Suppressor macrophage (primary cell): Measurements from ENCODE around the gene LRRC51.

Source experiments
- DNase-seq, 4 experiments: peaks; one replicate each; pipeline ENCODE4 v3.0.0-alpha.2; 2020 to 2022

Gene LRRC51

DNA sequence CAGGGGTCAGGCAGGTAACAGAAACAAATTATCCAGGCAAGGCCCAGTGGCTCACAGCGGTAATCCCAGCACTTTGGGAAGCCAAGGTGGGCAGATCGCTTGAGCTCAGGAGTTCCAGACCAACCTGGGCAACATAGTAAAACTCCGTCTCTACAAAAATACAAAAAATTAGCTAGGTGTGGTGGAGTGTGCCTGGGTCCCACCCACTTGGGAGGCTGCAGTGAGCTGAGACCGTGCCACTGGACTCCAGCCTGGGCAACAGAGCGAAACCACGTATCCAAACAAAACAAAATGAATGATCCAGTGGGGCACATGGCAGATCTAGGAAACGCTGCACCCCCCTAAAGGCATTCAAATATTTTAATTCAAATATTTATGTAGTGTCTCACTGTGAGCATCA lies 10.2 kb upstream of the LRRC51 start:
- no peak for DNase-seq

DNA sequence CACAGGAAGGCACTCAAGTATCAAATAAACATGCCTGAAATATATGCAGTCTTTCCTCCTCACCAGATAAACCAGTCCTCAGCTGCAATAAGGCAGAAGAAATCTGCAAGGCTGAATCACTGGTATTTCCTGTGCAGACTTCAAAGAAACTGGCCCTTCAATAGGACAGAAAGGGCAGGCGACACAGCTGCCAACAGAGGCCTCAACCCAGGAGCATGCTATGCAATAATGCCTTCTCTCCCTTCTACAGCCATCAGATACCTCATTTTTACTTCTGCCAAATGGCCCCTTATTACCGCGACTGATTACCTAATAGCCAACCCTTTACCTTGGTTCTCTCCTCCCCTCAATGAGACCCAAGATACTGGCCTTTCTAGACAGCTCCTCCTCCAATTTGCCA lies 8.3 kb upstream of the LRRC51 start:
- peak; percentile 25 to 48 (median 38) for DNase-seq

DNA sequence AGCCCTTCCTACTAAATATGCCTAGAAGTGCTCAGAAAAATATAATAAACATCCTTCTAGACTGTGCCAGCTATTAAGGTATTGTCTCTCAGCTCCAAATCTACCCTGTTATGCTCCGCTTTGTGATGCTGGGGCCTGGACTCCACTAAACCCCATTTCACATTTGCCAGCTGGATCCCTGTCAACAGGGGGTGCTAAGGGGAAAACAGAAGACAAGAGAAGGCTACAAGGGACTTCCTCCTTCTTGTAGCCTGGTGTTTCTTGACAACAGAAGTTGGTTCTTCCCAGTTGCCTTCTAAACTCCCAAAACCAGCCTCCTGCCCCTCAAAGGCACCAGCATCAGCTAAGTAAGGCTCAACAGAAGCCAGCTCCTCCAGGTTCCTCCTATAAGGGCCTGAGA lies 5.5 kb upstream of the LRRC51 start:
- peak; percentile 61 to 84 (median 78) for DNase-seq

DNA sequence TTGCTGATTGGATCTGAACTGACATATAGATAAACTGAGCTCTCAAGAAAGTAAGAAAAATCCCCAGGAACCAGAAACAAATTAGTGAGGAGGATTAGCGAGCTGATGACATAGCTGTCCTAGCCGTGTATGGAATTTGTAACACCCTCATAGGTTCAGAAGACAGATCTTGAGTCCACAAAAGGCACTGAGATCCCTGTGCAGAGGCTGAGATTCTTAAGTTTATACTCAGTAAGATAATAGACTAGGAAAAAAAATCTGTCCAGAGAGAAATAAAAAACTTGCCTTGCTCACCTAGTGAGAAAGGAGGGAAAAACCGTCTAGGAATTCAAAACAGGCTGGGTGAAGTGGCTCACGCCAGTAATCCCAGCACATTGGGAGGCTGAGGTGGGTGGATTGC lies 4.9 kb upstream of the LRRC51 start:
- no peak for DNase-seq

DNA sequence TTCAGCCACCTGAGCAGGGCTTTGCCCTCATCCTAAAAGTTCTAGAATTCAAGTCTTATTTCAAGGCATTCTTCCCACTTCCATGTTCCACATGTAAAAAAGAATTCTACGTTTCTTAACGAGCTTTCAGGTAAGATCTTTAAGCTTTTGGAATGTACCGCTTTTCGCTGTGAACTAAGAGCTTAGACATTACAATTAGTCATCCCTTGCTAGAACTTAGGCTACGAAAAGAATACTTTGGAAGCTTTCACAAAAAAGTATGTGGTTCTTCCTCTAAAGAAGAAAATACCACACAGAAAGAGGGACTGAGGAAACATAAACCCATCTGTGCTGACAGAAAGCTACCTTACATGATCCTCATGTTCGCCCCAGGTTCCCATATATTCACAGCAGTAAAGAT lies 2.2 kb upstream of the LRRC51 start:
- DNase-seq, result no peak

DNA sequence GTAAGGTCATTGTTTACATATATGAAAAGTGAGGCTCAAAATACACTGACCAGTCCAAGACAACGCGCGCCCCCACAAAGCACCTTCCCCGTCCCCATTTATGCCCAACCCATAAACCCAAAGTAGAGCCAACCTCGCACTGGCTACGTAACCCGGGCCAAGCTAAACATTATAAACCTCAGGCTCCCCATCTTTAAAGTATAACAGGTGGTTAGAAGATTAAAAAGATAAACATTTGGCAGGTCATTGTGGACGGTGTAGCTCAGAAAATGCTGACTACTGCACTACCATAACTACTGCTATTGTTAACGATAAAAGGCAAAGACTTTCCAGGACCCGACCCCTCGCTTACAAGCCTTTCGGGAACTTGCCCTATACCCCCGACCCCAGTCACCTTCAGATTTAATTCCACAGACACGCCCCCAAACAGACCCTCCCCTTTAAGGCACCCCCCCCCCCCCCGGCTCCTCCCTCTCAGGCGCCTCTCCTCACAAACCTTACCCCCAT lies 778 bp upstream of the LRRC51 start:
- peak in 1 of 4 experiments; percentile 21 for DNase-seq

DNA sequence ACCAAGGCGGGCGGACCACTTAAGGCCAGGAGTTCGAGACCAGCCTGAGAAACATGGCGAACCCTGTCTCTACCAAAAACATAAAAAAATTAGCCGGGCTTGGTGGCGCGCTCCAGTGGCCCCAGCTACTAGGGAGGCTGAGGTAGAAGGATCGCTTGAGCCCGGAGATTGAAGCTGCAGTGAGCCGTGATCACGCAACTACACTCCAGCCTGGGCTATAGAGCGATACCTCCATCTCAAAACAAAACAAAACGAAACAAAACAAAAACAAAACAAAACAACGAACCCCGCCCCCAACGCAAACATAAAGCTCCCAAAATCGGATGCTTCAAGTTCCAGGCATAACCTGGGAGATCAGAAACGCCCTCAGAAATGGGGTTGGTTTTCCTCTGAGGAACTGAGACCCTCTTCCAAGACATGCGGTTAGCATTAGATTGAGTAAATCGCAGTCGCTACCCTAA lies 564 bp downstream of the LRRC51 start:
- no peak for DNase-seq

DNA sequence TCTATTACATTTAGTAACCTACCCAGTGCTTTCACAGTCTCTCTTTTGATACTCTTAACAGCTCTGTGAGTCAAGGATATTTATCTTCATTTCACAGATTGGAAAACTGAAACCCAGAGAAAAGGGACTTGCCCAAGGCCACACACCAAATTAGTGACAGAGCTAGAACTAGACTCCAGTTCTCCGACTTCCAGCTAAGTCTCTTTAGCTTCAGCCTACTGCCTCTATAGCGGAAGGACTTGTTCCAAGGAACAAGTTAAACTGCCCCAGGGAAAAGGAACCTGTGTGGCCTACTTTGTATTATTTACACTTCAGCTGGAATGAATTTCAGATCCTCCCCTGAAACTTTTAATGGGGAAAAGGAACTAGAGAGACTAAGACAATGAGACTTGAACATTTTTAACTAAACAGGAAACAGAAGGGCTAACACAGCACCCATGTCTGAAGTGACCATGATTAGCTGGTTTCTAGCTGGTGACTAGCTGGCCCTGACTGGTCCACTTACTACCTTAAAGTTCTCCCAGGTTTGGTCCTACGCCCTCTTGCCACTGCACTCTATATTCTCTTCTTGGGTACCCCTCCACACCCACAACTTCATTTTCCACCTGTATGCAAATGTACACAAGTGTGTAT lies 1.3 kb downstream of the LRRC51 start:
- peak in 2 of 4 experiments; percentile 36 to 45 for DNase-seq

DNA sequence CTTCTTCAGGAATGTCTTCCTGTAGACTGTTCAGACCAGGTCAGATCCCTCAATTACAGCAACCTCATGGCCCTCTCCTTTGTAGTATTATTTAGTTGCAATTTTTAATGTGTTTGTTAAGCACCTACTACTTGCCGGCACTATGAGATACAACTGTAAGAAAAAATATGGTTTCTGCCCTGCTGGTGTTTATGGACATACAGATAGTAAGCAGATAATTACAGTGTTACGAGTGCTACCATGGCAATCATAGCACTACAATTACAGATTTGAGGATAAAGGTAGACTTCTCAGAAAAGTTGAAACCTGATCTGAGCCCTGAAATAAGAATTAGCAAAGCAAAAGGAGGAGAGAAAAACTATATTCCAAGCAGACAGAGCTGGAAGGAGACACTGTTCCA lies 2.8 kb downstream of the LRRC51 start:
- DNase-seq, result no peak

DNA sequence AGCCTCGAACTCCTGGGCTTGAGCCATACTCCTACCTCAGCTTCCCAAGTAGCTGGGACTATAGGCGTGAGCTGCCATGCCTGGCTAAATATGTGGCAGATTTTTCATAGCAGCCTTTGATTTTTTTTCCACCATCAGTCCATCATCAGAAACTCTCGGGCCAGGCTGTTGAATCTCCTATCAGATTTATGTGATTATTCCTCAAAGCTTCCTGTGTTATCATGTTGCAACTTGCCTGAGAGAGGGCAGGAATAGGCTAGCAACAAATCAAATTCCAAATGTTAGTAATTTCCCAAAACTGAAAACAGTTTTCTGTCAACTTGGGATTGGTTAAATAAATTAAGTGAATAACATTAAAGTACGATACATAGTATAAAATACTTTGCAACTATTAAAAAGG lies 3.4 kb downstream of the LRRC51 start:
- no peak for DNase-seq

DNA sequence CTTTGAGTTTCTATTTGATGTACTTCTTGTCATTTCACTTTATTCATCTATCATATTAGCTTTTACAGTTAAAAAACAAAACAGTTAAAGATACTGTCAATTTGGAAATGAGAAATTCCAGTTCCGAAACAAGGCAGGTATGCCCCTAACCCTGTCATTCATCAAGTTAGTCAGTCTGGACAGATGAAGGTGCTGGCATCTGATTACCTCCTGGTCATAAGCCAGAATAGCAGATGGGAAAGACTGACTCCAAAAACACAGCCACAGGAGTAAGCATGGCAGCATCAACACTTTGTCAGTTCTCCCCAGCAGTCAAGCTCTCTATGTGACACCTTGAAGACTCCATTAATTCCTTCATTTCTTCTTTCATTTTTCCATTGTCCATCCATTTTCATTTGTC lies 4.3 kb downstream of the LRRC51 start:
- DNase-seq, result no peak

DNA sequence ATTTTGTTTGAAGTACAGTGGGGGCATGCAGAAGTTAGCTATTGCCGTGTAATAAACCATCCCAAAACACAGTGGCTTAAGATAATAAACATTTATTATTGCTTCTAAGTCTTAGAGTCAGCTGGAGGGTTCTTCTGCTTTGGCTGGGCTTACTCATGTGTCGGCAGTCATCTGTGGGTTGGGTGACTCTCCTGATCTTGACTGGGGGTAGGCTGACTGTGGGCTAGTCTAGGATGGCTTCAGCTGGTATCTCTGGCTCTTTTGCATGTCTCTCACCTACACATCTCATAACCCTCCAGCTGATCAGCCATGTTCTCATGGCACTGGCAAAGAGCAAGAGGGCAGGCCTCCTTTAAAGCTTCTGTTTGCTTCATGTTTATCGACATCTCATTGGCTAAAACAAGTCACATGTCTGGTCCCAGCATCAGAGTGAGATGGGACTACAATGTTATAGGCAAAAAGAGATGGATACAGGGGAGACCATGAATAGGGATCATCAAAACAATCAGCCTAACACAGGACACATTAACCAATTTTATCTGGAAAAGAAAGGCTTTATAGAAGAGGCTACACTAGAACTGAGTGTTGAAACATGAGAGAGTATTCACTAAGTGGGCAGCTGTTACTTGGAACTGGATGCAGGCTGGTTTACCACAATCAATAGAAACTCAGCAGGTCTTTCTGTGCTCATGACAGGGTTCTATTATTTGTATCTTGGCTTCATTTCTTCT lies 5.1 kb downstream of the LRRC51 start:
- DNase-seq, result peak in 3 of 4 experiments; percentile 43 to 55 (median 49)

DNA sequence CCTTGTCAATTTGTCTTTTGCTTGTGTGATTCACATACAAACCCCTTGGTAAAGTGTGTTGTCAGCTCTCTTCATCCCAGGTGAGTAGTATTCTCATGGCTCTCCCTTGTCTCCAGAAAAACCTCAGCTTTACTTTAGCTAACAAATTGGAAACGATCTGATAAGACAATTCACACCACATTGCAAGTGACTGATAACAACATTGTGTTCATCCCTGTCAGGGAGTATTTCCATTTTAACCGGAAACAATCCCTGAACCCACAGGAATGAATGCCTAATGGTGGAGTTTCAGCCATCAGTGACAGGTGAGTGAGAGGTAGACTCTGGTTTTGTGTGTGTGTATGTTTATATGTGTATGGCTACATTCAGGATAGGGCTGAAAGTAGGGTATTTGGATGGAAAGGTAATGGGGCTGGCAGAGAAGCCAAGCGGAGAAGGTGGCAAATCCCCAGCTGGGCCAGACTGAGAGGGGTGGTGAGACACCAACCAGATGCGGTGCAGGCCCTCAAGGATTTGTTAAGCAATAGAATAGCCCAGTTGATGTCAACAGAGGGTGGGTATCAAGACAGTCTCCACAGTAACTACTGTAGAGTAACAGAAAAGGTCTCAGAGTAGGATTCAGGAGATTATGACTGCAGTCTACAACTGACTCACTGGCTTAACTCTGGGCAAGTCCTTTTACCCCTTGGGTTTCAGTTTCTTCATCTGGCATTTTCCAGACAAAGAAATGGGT lies 7.6 kb downstream of the LRRC51 start:
- no peak for DNase-seq

DNA sequence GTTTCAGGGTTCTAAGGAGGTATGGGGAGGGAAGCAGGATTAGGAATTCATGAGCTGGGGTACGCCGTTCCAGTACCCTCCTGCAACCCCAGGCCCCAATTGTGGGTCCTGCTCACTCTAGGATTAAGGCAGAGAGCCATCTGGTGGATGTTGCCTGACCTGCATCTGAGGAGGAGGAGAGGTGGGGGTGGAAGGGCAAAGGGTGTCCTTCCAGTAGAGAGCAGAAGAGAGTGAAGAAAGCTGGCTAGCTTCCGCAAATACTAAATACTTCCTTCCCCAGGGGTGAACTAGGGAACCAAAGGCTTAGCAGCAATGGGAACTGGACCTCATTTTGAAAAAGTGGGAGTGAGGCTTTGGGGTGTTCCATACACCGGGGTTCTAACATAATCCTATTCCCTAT lies 10.6 kb downstream of the LRRC51 start:
- DNase-seq, result peak; percentile 86 to 93 (median 91)

DNA sequence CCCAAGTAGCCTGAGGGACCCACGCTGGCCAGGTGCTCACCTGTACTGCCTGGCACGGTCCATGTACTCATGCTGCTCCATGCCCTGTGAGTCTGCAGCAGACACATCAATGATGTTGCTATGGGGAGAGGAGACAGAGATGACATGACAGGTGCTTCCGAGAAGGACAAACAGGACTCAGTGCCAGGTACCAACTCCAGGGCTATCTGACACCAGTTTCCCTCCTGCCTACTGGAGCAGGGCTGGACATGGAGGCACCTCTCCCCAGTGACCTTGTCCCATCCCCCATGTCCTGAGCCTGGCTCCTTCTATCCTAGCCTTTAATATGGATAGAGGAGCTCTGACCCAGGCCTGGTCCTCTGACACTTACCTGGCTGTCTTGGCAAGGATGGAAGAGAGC lies 18.1 kb downstream of the LRRC51 start:
- DNase-seq, result no peak

DNA sequence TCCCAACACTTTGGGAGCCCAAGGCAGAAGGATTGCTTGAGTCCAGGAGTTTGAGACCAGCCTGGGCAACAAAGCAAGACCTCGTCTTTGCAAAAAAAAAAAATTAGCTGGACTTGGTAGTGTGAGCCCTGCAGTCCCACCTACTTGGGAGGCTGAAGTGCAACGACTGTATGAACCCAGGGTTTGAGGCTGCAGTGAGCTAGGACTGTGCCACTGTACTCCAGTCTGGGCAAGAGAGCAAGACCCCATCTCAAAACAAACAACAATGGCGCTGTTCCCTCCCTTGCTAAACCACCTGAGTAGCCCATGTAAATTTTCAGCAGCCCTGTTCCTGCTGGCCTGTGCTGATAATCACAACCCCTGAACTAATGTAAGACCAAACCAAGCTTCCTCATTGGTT lies 19.4 kb downstream of the LRRC51 start:
- DNase-seq, result no peak

DNA sequence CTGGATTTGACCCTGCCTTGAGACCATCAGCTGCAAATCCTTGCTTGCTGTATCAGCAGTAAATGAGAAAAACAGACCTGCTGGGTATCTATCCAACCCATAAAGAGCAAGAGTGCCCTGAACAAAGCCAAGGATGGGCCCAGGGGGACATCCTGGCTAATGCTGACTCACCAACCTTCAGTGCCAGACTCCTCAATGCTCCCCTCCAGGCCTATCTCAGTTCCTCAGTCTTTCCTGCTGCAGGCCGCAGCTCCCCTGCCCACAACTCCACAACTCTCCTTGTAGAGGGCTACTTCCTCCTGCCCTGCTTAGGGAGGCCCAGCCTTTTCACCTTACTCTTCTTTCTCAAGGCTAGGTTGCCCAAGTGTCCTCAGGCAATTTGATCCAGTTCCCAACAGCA lies 19.8 kb downstream of the LRRC51 start:
- peak; percentile 49 to 79 (median 72) for DNase-seq

DNA sequence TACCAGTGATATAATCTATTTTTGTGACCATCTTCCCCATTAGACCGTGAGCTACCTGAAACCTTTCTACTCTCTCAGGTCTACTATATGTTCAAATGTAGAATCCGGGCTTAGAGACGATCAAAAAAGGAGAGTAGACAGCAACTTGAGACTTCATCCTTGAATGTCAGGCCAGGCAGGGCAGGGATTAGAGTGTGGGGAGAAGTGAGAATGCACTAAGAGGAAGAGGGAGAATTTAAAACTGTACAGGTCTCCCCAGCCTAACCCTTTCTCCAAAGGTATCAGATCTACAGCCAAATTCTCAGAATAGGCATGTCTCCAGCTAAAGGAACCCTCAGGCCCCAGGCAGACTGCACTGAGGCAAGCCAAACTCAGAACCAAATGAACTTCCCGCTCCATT lies 21.5 kb downstream of the LRRC51 start:
- peak in 3 of 4 experiments; percentile 25 to 43 (median 40) for DNase-seq

DNA sequence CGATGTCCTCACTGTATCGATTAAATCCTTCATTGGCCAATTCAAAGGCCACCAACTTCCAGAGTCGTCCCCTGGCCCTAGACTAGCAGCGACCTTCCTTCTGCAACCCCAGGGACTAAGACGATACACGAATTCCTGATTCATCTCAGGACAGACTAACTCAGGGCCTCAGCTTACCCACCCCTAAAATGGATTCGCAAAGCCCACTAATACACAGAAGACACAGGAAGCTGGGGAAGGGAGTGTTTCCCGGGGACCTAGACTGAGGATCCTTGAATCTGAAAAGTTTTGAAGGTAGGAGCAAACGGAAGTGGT lies 21.9 kb downstream of the LRRC51 start:
- DNase-seq, result no peak

DNA sequence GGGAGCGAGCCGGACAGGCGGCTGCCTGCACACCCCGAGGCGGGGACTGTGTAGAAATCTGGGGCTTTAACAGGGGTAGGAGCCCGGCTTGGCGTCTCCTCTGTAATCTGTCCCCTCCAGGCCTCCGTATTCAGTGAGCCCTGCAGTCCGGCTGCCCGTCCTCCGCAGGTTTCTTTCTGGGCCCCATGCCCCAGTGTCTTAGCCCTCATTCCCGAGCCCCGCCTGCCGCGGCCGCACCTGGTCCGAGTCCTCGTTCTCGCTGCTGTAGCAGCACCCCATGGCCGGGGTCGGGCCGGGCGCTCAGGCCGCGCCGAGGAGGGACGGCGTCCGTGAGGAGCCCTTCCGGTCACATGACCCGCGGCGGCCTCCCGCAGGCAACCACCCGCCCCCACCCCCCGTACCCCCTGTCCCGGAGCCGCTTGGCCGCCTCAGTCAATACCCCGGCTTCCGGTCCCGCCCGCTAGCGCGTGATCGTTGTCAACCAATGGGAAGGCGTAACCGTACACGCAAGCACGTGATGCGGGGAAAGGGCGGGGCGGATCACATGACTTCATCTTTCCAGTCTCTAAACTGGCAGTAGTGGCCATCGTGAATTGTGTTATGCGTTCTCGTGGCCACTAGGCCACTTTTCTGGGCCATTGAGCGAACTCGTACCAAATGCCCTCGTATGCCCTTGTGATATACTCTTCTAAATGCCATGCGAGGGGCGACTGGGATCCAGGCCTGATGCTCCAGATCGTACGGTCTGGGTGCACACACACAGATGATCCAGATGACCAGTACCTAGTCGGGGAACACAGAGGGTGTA lies 22.5 kb downstream of the LRRC51 start, which contains the start of gene LAMTOR1:
Gene LAMTOR1 (minus strand): TSS at position 352 of the 808 bp plus-strand sequence. CDS start 73 bp downstream, at position 279.
- peak; percentile 99 to 100 (median 100) for DNase-seq

DNA sequence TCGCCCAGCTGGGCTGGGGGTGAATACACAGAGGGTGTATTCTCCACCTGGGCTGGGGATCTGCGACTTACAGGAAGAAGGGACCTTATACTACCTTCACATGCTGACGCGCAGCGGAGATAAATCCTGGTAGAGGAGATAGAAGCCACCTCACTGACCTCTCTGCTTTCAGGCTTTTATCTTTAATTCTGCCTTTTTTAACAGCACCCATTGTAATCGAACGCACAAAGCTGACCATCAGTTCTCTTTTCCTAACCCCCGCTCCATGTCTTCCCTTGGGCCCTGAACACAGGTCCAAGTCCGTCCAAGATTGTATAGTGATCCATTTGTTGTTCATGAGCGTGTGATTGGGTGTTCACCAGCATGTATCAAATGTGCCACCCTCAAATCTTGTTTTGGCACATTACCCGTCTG lies 23.1 kb downstream of the LRRC51 start:
- no peak for DNase-seq

DNA sequence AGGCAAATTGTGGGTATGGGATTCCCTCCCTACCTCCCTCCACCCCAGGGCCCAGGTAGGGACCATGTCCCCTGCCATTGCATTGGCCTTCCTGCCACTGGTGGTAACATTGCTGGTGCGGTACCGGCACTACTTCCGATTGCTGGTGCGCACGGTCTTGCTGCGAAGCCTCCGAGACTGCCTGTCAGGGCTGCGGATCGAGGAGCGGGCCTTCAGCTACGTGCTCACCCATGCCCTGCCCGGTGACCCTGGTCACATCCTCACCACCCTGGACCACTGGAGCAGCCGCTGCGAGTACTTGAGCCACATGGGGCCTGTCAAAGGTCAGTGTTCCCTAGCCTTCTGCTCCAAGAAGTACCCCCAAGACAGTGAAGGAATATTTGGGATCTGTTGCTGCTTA lies 25.2 kb downstream of the LRRC51 start, which contains the start of gene TOMT:
Gene TOMT (plus strand): TSS at position 37 of the 400 bp plus-strand sequence. CDS start 28 bp downstream, at position 65.
- no peak for DNase-seq
